IPS-18a (cell line): Measurements from ENCODE around the gene RNF8.
"Not testable (repeated sequence)": the region's sequence is repeated elsewhere in the genome, so short reads cannot be mapped to it uniquely, and the experiment has no call there.

Experiments
- H3K27ac ChIP-seq: one replicate; pipeline ENCODE4 v1.5.1; 2013; ENCODE audit warnings: low read length
- H3K27me3 ChIP-seq: one replicate; pipeline ENCODE4 v1.6.1; 2013; ENCODE audit warnings: mild to moderate bottlenecking, low read length; ENCODE audit not compliant: control insufficient read depth, insufficient read depth
- H3K36me3 ChIP-seq: one replicate; pipeline ENCODE4 v1.6.1; 2013; ENCODE audit warnings: low read depth, low read length; ENCODE audit not compliant: control insufficient read depth
- H3K4me1 ChIP-seq: one replicate; pipeline ENCODE4 v1.6.1; 2013; ENCODE audit warnings: low read depth, low read length; ENCODE audit not compliant: control insufficient read depth
- H3K4me3 ChIP-seq: one replicate; pipeline ENCODE4 v1.5.1; 2013; ENCODE audit warnings: low read length
- H3K9ac ChIP-seq: one replicate; pipeline ENCODE4 v1.6.1; 2013; ENCODE audit warnings: mild to moderate bottlenecking, low read length, moderate library complexity
- H3K9me3 ChIP-seq: one replicate; pipeline ENCODE4 v1.6.1; 2013; ENCODE audit warnings: low read depth, low read length; ENCODE audit not compliant: control insufficient read depth

Gene RNF8

GRCh38 chr6:37345804-37346203, 8.0 kb upstream of the RNF8 start:
- H3K27ac ChIP-seq, H3K9me3 ChIP-seq, H3K36me3 ChIP-seq, H3K9ac ChIP-seq, H3K4me1 ChIP-seq, H3K27me3 ChIP-seq, H3K4me3 ChIP-seq: not testable (repeated sequence)

- H3K9ac ChIP-seq: no peak overlapping the region
- H3K4me1 ChIP-seq: no peaks in the 10 kb centered on the region
- no peaks in the 10 kb centered on the region for H3K9me3 ChIP-seq
- H3K27ac ChIP-seq: no peak overlapping the region
- H3K4me3 ChIP-seq: no peak overlapping the region
- H3K36me3 ChIP-seq: no peaks in the 10 kb centered on the region
- no peaks in the 10 kb centered on the region for H3K27me3 ChIP-seq
Measured at GRCh38 chr6:37347177-37347576, 6.6 kb upstream of the RNF8 start.

GRCh38 chr6:37347670-37348111, 6.1 kb upstream of the RNF8 start:
- Histone ChIP-seq H3K4me3 (no peak overlapping the region), H3K27ac (no peak overlapping the region), H3K36me3 (no peaks in the 10 kb centered on the region), H3K9ac (no peak overlapping the region), H3K4me1 (no peaks in the 10 kb centered on the region), H3K27me3 (no peaks in the 10 kb centered on the region), H3K9me3 (no peaks in the 10 kb centered on the region)

- no peak overlapping the region for H3K9ac ChIP-seq
- no peaks in the 10 kb centered on the region for H3K27me3 ChIP-seq
- H3K4me1 ChIP-seq: peaks cover 3% of the 10 kb centered on the region
- no peaks in the 10 kb centered on the region for H3K36me3 ChIP-seq
- H3K4me3 ChIP-seq: no peak overlapping the region
- no peak overlapping the region for H3K27ac ChIP-seq
- H3K9me3 ChIP-seq: no peaks in the 10 kb centered on the region
Measured at GRCh38 chr6:37351027-37351426, 2.8 kb upstream of the RNF8 start.

GRCh38 chr6:37352384-37352783, 1.4 kb upstream of the RNF8 start:
- Histone ChIP-seq H3K4me3 (no peak overlapping the region), H3K4me1 (peaks cover 3% of the 10 kb centered on the region), H3K27ac (no peak overlapping the region), H3K9me3 (no peaks in the 10 kb centered on the region), H3K27me3 (no peaks in the 10 kb centered on the region), H3K9ac (no peak overlapping the region), H3K36me3 (no peaks in the 10 kb centered on the region)

GRCh38 chr6:37354526-37355384, 972 bp downstream of the RNF8 start:
- Histone ChIP-seq H3K27ac (peak overlapping the region; percentile 27), H3K9ac (peak overlapping the region; percentile 72)

GRCh38 chr6:37357288-37357687, 3.5 kb downstream of the RNF8 start:
- H3K9me3 ChIP-seq: no peaks in the 10 kb centered on the region
- no peak overlapping the region for H3K4me3 ChIP-seq
- H3K27me3 ChIP-seq: no peaks in the 10 kb centered on the region
- H3K4me1 ChIP-seq: peaks cover 3% of the 10 kb centered on the region
- H3K27ac ChIP-seq: no peak overlapping the region
- no peak overlapping the region for H3K9ac ChIP-seq
- H3K36me3 ChIP-seq: peaks cover 13% of the 10 kb centered on the region

More at GRCh38 chr6:37354526-37355384, 972 bp downstream of the RNF8 start:
- no peaks in the 10 kb centered on the region for H3K27me3 ChIP-seq
- H3K4me1 ChIP-seq: peaks cover 3% of the 10 kb centered on the region
- no peaks in the 10 kb centered on the region for H3K36me3 ChIP-seq
- H3K9me3 ChIP-seq: no peaks in the 10 kb centered on the region
- peak overlapping the region; percentile 87 for H3K4me3 ChIP-seq

- Histone ChIP-seq H3K9ac (no peak overlapping the region), H3K4me3 (no peak overlapping the region), H3K27ac (no peak overlapping the region), H3K27me3 (no peaks in the 10 kb centered on the region), H3K9me3 (no peaks in the 10 kb centered on the region), H3K36me3 (peaks cover 14% of the 10 kb centered on the region), H3K4me1 (peaks cover 3% of the 10 kb centered on the region)
Measured at GRCh38 chr6:37357860-37358259, 4.1 kb downstream of the RNF8 start.

- Histone ChIP-seq H3K9me3 (no peaks in the 10 kb centered on the region), H3K4me3 (no peak overlapping the region), H3K4me1 (peaks cover 3% of the 10 kb centered on the region), H3K9ac (no peak overlapping the region), H3K36me3 (peaks cover 21% of the 10 kb centered on the region), H3K27ac (no peak overlapping the region), H3K27me3 (no peaks in the 10 kb centered on the region)
Measured at GRCh38 chr6:37359039-37359438, 5.3 kb downstream of the RNF8 start.

GRCh38 chr6:37362101-37362828, 8.5 kb downstream of the RNF8 start:
- Histone ChIP-seq H3K4me3 (no peak overlapping the region), H3K36me3 (peaks cover 21% of the 10 kb centered on the region), H3K9me3 (no peaks in the 10 kb centered on the region), H3K4me1 (no peaks in the 10 kb centered on the region), H3K9ac (no peak overlapping the region), H3K27me3 (no peaks in the 10 kb centered on the region), H3K27ac (no peak overlapping the region)

- Histone ChIP-seq H3K36me3 (peaks cover 44% of the 10 kb centered on the region), H3K9ac (no peak overlapping the region), H3K4me1 (no peaks in the 10 kb centered on the region), H3K4me3 (no peak overlapping the region), H3K27ac (no peak overlapping the region), H3K27me3 (no peaks in the 10 kb centered on the region), H3K9me3 (no peaks in the 10 kb centered on the region)
Measured at GRCh38 chr6:37365791-37366190, 12.0 kb downstream of the RNF8 start.
